GM18507 (cell line): ENCODE measurements around the gene SRRM3.
"Not testable (repeated sequence)": the region's sequence is repeated elsewhere in the genome, so short reads cannot be mapped to it uniquely, and the experiment has no call there.

Experiments used
- DNase-seq: peaks from one replicate; pipeline ENCODE4 v3.0.0; 2011; ENCODE audit warnings: low read depth; ENCODE audit not compliant: insufficient read length; ENCODE audit errors: extremely low spot score
- FAIRE-seq: peaks from 2 replicates; lab custom pipeline; 2011; peaks lifted over from hg19 to GRCh38; lab: Jason Lieb, UNC

The SRRM3 gene

DNA sequence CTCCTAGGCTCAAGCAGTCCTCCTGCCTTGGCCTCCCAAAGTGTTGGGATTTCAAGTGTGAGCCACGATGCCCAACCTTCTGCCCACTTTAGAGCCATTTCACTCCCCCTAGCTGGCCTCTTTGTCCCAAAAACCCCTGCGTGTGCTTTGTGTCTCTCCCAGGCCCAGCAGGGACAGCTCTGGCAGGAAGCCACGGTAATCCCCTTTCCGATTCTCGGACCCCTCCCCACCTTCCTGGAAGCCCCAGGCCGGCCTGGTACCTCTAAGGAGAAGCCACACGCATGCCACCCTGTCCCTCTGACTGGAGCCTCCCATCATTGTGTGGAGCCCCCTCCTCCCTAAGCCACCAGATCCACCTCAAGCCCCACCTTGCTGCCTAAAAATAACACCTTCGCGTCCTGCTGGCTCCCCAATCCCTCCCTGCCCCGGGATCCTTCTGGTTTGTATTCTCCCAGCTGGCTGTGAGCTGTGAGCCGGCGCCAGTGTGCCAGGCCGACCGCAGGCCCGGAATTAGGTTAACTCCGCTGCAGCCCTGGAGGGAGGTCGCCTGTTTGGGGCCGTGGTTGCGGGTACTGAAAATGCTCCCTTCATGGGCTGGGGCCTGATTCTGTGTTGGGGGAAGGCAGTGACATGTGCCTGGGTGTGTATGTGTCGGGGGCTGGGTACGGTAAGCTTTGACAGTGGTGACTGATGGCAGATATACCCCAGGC is 16.4 kb upstream of the SRRM3 start:
- no peak for DNase-seq
- no peak for FAIRE-seq

DNA sequence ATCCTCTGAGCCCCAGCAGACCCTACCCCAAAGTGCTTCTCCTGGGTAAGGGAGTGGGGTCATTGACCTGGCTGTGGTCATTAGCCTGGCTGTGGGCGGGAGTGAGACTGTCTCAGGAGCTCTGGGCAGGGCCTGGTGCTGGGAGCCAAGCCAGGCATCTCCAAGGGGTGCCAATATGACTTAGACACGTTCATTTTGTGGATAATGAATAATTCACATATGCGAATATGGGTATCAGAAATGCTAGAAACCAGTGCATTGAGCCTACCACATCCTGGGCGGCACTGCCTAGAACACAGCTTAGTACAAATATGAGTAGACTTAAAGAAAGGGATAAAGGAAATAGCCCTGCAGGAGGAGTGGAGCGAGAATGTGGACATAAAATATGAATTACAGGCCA is 14.4 kb upstream of the SRRM3 start:
- FAIRE-seq (no peak), DNase-seq (no peak)

DNA sequence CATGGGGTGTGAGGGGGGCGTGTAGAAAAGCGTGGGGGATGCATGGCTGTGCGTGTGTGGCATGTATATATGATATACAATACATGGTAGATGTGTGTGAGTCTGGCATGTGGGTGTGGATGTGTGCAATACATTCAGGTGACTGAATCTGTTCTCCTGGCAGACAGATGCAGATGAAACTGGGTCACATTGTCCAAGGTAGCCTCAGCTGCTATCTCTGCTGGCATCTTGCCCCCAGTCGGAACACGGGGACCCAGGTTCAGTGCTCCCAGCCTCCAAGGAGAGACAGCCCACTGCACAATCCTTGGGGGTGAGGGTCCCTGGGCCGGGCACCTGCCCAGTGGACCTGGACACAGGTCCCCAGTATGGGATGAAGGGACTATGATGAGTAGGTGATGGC is 12.4 kb upstream of the SRRM3 start:
- no peak for DNase-seq
- FAIRE-seq: no peak

DNA sequence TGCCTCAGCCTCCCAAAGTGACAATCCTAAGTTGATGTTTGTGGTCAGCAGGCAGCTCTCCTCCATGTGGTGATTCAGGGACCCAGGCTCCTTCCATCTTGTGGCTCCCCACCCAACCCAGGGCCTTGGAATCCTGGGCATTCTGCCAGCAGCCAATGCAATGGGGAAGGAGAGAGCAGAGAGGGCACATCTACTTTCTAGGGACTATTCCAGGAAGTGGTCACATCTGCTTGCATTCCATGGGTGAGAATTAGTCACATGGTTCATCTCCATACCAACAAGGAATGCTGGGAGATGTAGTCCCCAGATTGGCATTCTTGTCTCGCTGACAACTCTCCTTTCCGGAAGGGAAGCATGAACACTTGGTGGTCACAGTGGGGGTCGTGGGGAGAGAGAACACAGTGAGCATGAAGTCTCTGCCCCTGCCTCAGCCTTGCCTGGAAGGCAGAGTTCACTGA is 9.9 kb upstream of the SRRM3 start:
- FAIRE-seq (peak; percentile 59), DNase-seq (no peak)

DNA sequence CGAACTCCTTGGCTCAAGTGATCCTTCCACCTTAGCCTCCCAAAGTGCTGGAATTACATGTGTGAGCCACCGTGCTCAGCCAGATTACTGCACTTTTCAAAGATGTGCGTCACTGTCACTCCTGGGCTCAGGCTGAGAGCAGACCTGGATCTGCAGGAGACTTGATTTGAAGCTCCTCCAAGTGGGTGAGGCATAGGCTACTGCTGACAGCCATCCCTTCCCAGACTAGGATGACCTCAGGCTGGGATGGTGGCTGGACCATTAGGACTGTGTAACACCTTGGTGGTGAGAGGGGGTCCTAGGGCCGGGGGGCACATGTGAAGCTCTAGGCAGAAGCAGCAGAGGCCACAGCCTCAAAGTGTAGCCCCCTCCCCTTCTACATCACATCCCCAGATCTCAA is 8.2 kb upstream of the SRRM3 start:
- DNase-seq (no peak), FAIRE-seq (no peak)

DNA sequence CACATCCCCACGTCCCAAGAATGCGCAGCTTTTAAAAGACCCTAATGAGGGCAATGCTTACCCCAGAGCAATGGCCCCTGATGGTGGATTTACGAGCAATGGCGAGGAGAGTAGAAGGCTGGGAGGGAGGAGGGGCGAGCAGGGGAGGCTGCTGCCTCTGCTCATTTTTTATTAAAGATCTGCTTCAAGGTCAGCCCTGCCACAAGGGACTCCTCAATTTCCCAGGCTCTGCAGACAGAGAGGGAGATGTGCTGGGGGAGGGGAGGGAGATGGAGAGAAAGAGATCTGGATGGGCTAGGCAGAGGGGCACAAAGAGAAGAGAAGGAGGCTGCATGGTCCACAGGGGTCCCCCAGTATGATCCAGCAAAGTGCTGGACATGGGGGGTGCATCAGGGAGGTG is 7.8 kb upstream of the SRRM3 start:
- FAIRE-seq: no peak
- DNase-seq: no peak

DNA sequence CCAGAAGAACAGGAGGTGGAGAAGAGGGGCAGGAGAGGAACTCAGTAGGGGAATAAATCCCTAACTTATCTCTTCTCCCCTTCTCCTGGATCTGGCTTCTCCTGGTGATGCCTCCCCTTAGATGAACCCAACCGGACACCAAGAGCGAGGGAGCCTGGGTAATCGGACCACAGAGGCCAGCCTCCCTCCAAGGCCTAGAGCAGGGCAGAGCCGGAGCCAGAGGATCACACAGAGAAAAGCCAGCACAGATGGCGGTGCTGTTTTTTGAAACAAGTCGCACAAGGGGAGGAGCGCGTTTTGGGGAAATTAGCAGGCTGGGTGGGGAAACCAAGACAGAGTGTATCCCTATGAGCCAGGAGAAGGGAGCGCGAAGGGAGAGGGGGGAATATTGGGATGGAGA is 4.9 kb upstream of the SRRM3 start:
- no peak for FAIRE-seq

DNA sequence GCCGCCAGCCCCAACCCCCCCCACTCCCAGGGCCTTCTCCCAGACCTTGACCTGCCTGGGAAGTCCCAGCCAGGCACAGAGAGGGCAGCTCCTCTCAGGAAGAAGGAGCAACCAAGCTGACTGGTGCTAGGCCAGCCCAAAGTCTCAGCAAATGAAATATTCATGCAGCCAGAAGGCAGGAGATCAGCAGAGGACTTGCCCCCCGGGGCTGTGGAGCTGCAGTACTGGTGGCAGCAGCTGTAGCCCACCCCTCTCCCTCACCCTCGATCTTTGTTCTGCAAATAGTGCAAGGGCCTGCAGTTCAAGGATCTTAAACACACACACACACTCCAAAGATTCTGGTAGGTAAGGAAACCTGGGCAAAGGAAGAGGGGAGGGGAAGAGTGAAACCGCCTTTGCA is 3.5 kb upstream of the SRRM3 start:
- no peak for FAIRE-seq
- no peak for DNase-seq

More for the DNA sequence above, 4.9 kb upstream of the SRRM3 start:
- no peak for DNase-seq

DNA sequence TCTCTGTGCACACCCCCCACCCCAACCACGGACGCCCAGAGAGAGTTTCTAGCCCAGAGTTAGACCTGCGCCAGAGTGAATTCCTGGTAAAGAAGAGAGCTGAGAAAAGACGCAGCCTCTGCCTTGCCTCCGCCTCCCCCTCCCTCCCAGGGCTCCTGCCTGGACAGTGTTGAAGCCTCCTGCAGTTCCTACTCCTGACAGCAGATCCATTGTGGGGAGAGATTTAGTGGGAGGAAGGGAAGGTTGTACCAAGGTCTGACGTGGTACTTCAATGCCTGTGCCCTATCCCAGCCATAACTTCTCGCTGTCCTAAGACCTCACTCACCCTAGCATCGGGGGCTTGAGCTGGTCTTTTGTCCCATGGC is 952 bp downstream of the SRRM3 start:
- no peak for FAIRE-seq
- DNase-seq: no peak

DNA sequence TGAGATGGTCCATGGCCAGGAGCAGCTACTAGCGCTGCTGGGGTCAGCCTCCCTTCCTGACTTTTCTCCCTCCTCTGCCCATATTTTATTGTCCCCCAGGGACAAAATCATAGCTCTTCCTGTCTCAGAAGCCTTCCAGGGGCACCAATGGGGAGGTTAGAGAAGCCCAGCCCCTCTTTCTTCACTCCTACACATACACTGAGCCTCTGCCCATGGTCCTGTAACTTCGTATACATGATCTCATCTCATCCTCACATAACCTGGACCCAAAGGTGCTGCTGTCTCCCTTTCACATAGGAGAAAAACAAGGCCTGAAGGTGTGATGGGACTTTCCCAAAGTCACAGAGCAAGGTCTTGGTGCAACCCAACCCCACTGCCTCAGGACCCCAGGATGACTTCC is 2.5 kb downstream of the SRRM3 start:
- no peak for FAIRE-seq

DNA sequence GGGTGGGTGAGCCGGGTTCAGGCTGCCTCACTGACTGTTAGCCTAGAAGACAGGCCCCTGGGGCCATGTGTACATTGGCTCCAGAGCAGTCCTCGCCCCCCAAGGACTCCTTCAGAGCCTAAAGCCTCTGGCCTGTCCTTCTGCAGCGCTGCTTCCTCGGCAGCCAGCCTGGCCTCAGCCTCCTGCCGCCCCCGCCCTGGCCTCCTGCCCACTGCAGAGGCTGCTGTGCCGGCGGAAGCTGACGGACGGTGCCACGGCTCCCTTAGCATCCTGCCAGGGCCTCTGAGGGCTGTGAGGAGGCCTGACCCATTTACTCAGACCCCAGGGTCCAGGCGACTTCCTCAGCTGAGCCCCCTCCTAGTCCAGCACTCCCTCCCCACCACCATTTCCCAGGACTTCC is 4.9 kb downstream of the SRRM3 start:
- FAIRE-seq: no peak
- DNase-seq: no peak

More for the DNA sequence above, 2.5 kb downstream of the SRRM3 start:
- DNase-seq: no peak

DNA sequence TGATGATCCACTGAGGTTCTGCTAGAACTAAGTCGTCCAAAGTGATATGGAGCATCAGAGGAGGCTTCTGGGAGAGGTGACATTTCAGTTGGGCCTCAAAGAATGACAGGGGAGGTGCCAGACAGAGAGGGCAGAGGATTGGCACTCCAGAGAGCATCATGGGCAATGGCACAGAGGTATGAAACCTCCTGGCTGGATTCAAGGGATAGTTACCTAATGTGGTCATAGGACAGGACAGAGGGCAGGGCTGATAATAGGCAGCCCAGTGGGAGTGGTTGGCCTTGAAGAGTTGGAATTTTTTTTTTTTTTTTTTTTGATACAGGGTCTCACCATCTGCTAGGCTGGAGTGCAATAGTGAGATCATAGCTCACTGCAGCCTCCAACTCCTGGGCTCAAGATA is 7.6 kb downstream of the SRRM3 start:
- DNase-seq (no peak), FAIRE-seq (no peak)

DNA sequence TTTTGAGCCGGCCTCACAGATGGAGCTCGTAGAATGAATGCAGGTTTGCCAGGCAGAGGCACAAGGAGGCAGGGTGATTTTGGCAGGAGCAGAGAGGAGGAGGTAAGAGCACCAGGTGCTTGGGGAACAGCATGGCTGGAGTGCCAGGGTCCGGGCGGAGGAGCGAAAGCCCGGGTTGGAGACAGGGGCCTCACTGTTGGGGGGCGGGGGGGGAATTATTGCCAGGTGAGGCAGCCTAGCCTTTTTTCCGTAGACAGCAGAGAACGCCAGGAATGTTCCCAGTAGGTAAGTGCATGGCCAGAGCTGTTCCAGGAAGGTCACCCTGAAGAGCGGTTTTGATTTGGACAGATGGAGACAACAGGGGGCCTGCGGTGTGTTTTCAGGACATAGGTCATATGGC is 9.5 kb downstream of the SRRM3 start:
- DNase-seq (no peak), FAIRE-seq (no peak)

DNA sequence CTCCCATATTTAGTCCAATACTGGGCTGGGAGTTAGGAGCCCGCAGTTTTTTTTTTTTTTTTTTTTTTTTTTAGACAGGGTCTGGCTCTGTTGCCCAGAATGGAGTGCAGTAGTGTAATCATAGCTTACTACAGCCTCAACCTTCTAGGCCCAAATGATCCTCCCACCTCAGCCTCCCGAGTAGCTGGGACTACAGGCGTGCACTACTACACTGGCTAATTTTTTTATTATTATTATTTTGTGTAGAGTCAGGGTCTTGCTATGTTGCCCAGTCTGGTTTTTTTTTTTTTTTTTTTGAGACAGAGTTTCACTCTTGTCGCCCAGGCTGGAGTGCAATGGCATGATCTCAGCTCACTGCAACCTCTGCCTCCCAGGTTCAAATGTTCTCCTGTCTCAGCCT is 13.7 kb downstream of the SRRM3 start:
- DNase-seq, FAIRE-seq: not testable (repeated sequence)

DNA sequence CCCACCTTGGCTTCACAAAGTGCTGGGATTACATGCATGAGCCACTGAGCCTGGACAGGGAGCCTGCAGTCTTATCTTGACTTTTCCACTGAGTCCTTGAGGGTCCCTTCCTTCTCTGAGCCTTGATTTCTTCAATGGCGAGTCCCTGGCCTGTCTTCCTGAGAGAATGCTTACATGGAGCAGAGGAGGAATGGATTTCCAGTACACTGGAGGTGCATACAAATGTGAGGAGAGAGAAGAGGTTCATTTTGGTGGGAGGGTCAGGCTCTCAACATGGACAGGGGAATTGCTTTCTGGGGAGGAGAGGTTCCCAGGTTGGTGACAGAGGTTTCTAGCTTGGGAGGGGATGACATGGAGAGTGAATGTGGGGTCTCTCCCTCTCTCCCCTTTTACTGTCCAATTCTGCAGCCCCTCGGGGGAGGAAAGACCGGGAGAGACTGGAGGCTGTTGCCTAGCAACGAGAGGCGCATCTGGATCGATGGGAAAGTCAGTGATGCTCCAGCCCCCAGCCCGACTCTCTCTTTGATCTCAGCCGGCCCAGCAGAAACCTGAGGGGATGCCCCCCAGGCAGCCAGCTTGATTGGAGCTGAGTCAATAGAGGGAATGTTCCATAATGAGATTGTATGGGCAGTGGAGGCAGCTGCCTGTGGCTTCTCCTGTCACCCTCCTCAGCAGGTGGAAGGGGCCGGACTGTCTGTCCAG is 14.8 kb downstream of the SRRM3 start:
- DNase-seq: no peak
- no peak for FAIRE-seq

DNA sequence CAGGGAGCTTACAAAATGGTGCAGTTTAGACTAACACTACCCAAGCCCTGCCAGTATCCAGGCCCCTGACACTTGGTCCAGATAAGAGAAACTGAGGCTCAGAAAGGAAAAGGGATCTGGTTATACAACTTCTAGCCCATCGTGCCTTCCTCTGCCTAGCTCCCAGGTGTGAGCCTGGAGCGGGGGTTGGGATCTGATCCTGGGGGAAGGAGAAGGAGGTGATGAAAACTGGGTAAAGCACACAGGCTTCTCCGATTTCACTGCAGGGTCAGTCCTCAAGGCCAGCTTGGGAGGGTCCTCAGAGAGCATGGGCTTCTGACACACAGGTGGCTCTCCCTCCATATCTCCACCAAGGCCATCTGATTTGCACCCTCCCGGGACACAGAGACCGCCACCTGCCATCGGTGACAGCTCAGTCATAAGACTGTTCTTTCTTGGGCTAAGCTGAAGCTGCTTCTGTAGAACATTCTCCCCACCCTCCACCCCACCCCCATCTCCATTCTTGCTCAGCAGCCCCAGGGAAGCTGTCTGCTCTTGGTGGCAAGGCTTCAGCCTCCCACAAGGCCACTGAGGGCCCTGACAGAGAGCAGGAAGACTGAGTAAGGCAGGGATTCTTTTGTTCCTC is 16.4 kb downstream of the SRRM3 start:
- no peak for DNase-seq
- no peak for FAIRE-seq

DNA sequence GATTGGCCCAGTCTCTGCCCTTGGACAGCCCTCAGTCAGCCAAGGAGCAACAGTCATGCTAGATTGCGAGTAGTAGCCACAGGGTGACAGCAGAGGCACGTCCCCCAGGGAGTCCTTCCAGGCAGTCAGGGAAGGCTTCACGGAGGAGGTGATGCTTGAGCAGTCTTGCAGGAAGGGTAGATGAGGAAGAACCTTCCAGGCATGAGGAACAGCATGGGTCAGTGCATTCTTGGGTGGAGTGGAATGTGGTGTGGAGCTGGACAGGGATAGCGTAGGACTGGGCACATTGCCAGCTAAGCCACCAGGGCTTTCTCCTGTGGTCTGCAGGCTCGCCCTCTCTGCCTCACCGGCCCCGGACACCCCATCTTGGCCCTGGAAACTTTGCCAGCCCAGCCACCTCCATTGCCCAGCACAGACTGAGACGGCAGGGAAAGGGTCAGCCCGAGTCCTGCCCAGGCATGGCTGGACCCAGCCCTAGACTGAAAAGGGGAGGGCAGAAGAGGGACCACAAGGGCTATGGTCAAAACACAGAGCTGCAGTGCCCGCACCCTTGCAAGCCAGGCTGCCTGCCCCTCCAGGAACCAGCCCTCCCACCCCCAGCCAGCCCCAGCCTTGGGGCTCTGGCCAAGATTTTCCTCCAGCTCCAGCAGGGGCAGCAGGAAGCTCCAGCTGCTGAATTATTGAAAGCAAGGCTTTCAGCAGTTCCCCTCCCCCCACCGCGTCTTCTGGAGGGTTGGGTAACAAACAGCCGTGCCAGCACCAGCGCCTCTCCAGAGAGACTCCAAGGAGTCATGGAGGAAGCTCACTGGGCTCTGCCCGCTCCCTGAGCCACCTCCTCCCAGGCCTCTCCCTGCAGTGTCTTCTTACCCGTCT is 18.7 kb downstream of the SRRM3 start:
- DNase-seq (no peak), FAIRE-seq (no peak)

DNA sequence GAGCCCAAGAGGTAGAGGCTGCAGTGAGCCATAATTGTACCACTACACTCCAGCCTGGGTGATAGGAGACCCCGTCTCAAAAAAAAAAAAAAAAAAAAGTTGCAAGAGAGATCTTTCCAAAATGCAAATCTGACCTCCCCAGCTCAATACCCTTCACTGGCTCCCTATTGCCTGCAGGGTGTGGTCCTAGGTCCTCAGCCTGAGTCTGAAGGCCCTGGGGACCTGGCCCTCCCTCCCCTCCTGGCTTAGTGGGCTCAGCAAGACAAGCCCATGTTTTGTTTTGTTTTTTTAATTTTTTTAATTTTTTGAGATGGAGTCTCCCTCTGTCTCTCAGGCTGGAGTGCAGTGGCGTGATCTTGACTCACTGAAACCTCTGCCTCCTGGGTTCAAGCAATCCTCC is 20.6 kb downstream of the SRRM3 start:
- DNase-seq (no peak), FAIRE-seq (no peak)

DNA sequence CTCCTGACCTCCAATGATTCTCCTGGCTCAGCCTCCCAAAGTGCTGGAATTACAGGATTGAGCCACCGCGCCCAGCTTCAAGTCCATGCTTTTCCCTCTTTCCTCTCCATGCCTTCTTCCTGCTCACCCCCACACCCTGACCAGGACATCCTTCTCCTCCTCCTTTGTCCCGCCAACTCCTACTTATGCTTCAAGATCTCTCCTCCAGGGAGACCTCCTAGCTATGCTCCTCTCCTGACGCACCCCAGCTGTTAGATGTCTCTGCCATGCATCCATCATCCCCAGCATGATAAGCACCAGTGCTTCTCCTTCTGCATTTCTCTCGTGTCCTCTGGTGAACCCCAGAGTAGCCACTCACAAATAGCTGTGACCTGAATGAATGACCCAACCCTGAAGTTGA is 21.1 kb downstream of the SRRM3 start:
- FAIRE-seq: no peak
- no peak for DNase-seq
